LHCN-M2 (cell line): ENCODE data around the gene SYS1. TPM values are rescaled to one million over a fixed set of nuclear protein-coding genes. Genes with fewer than 3 reads are reported as not detected.

Source experiments
- DNase-seq: peaks from one replicate; pipeline ENCODE4 v3.0.0-alpha.2; 2012; ENCODE audit warnings: low read depth
- total RNA-seq: library from RNA; depleted of rRNA; stranded (reverse); fragments of >200 nt; gene quantifications from 2 replicates; pipeline ENCODE4 v1.2.3, GENCODE V29; 2014; rRNA removed

The SYS1 gene
- total RNA-seq, 1 experiment from 2014 or later: 30.2 TPM

- DNase-seq: no peak
Measured at GRCh38 chr20:45413479-45413878, 50.5 kb downstream of the SYS1 start.

- DNase-seq: peak; percentile 79
Measured at GRCh38 chr20:45415822-45416637, 53.1 kb downstream of the SYS1 start, which contains the start of gene PIGT. TSS of gene PIGT (plus strand) at chr20:45416141. CDS start at chr20:45416157, 16 bp downstream.

DNA sequence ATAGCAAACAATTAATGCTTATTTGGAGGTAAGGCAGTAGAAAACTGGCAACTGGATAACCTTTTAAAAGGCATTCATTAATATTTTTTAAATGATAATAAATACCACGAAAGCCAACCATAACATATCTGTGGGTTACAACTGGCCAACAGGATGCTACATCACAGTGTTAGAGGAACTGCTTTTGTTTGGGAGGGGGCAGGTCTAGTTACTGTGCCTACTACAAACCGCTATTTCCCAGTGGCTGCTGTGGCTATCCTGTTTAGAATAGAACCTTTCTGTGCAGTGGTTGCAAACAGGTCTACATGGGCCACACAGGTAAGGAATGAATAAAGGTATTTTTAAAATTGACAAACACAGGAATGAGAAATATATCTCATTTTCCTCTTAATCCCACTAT, 54.0 kb downstream of the SYS1 start:
- no peak for DNase-seq

Other genes starting within 250 kb of the SYS1 start
- gene WFDC5, start 248.0 kb upstream of the SYS1 start, total RNA-seq: not detected in 2 replicates
- gene WFDC12, start 238.7 kb upstream of the SYS1 start, total RNA-seq: not detected in 2 replicates
- gene PI3, start 188.3 kb upstream of the SYS1 start, total RNA-seq: not detected in 2 replicates
- gene SEMG1, start 156.1 kb upstream of the SYS1 start, total RNA-seq: not detected in 2 replicates
- not detected in 2 replicates for gene SEMG2, start 141.8 kb upstream of the SYS1 start, total RNA-seq
- not detected in 2 replicates for gene SLPI, start 108.6 kb upstream of the SYS1 start, total RNA-seq
- not detected in 2 replicates for gene RBPJL, start 56.3 kb upstream of the SYS1 start, total RNA-seq
- 0.23 TPM in 1 of 2 replicates, not detected in the other for gene MATN4, start 54.9 kb upstream of the SYS1 start, total RNA-seq
- gene SDC4, start 14.7 kb upstream of the SYS1 start, total RNA-seq: 102 and 126 TPM in 2 replicates
- gene TP53TG5, start 15.2 kb downstream of the SYS1 start, total RNA-seq: not detected in 2 replicates
- gene DBNDD2, start 45.1 kb downstream of the SYS1 start, total RNA-seq: 0.29 and 1.3 TPM in 2 replicates
- gene PIGT, start 53.0 kb downstream of the SYS1 start, total RNA-seq: 104 and 118 TPM in 2 replicates
- not detected in 2 replicates for gene WFDC2, start 106.6 kb downstream of the SYS1 start, total RNA-seq
- not detected in 2 replicates for gene SPINT3, start 152.5 kb downstream of the SYS1 start, total RNA-seq
- gene WFDC6, start 176.3 kb downstream of the SYS1 start, total RNA-seq: not detected in 2 replicates
- gene EPPIN, start 184.2 kb downstream of the SYS1 start, total RNA-seq: not detected in 2 replicates
- not detected in 2 replicates for gene WFDC8, start 216.1 kb downstream of the SYS1 start, total RNA-seq